GM20431 (cell line): Measurements from ENCODE around the gene SHISA6.

Experiments used
- in situ Hi-C: fragments of 300-500 bp; cut with MseI, MboI; formaldehyde crosslinking; loops from one replicate; pipeline ENCODE4 v1.15.0; 2020; ENCODE audit warnings: low sequenced_read_pairs; ENCODE audit not compliant: unreplicated experiment

Gene SHISA6

DNA sequence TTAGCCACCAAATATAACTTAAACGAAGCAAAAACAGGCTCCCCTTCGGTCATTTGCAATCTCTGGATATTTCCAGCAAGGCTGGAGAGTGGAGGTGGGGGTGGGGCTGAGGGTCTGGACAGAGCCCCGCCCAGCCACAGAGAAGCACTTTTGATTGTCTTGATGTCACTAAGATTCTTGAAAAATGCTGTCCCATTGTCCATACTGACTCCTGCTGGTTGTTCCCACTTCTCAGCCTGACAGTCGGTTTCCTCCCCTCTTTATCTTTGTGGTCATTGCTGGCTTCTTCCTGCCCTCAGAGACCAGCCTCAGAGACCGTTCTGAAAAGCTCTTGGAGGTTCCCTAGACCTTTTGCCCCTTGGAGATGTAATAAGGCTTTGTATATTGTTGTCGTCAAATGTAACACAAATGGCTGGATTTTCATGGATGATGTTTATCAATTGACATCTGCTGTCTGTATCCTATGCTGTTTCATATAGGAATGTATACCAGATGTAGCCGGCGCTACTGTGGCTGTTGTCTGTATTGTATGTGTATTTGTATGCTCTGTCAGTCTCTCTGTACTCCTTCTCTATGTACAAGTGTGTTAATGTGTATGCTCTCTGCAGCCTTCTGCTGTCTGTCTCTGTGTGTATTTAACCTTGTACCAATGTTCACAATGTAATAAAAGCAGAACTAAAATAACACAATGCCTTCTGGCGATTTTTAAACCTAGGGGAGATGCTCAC lies 262.5 kb downstream of the SHISA6 start:
- in situ Hi-C loops: no loop called here

DNA sequence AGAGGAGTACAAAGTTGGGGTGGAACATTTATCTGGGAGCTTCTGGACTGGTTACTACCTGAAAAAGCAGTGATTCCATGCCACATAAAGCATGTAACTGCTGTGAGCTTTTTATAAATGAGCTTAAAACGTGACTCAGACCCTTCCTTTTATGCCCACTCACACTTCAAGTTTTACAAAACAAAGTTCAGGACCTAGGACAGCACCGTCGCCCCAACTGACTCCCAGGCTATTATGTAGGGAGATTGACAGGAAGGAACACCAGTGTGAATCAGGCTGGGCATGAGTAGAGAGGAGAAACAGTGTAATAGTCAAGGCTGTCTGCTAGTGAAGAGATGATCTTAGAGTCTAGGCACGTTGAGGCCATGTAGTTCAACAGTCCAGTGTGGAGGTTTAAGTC lies 265.6 kb downstream of the SHISA6 start:
- in situ Hi-C loops: no loop called here

DNA sequence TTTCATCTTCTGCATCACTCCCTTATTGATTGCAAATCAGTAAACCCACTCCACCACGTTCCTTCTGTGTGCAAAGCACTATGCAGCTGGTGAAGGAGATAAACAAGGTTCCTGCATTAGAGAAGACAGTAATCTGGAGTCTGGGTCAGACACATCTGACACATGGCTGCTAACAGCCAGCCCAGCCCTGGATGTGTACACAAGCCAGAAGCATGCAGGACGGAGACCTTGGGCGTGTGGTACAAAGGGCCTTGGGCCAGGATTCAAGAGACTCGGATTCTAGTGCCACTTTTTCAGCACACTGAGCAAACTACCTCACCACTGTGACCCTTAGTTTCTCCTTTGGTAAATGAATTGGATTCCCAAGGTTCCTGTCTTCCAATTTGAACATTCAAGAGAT lies 270.7 kb downstream of the SHISA6 start:
- in situ Hi-C loops: no loop called here

DNA sequence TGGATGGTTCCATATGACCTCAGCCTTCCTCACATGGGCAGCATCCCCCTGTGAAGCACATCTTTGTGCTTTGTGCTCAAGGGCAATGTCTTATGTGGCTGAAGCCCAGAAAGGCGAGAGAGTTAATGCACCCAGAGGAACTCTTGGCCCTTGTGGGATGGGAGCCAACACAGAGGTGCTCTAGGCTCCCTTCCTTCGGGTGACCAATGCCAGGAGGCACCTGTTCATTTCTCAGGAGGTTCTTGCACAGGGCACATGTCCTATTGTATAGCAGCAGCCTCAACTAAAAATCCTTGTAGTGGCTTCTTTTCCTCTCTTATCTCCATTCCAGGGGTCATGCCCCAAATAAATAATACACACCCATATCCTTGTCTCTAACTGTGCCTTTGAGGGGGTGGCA lies 273.6 kb downstream of the SHISA6 start:
- in situ Hi-C loops: no loop called here

DNA sequence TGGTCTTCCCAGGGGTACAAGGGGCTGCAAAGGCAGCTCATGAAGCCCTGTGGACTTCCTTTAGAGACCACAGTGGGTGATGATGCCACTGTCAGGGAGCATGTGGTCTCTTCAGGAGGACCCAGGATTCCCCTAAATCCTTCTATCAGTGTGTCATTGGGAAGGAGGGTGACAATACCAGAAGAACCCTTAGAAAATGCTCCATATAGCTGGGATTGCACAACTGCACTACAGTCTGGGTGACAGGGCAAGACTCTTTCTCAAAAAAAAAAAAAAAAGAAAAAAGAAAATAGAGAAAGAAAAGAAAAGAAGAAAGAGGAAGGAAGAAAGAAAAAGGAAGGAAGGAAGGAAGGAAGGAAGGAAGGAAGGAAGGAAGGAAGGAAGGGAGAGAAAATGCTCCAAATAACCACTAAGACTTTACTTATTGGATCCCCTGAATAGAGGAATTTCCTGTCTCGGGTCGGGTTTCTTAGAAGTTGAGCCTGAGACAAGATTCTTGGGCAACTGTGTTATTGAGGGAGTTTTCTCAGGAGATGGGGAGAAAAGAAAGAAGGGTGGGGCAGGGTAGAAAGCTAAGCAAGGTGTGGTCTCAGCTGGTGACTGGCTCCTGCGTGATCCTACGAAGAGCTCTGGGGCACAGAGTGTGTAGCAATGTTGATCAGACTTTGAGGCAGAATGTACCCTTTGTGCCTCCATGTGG lies 274.1 kb downstream of the SHISA6 start:
- in situ Hi-C loops: no loop called here

DNA sequence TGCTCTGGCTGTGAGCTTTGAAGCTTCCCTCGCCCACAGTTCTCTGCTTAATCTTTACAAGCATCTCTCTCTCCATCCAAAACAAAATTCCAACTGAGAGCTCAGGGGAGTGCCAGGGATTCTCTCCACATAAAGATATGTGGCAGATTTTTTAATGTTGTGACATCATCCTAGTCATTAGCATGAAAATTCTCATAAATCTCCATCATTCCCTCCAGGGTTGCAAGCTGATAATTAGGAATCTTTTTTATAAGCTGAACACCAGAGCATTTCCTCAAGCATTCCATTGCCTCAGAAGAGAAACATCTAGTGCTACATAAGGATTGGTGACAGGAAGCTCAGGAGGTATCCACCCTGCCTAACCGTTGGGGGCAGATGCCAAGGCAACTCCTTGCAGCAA lies 274.9 kb downstream of the SHISA6 start:
- in situ Hi-C loops: no loop called here

DNA sequence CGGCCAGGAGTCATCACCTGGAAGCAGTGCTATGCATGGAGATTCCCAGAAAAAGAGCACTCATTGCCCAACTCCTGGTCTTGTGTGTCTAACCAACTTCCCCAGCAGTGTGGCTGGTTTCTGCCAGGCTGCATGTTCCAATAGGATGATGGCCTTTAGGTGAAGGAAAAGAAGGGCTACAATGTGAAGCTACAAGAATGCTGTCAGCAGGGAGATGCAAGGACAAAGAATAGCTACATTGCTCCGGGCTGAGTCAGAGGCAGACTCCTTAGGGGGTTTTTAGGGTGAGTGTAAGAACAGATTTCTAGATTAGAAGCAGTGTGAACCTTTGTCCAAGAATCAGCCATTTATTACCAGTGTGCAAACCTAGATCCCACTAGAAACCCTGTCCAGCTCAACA lies 294.2 kb downstream of the SHISA6 start:
- in situ Hi-C loops: no loop called here

DNA sequence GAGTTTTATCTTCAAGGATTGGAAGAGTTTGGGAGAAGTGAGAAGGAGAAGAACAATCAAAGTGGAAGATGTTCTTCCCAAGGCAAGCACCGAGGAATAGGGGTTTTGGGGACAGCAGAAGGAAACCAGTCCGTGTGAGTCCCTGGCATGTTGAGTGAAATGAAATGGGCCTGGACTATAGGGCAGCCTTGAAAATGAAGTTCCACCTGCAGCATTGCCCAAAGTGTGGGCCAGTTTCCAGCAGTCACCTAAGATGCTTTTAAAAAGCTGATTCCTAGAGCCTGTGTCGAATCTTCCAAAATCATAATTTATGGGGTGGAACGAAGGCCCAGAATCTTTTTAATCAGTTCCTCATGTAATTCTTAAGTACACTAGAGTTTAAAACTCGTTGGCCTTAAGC lies 297.4 kb downstream of the SHISA6 start:
- in situ Hi-C loops: no loop called here

DNA sequence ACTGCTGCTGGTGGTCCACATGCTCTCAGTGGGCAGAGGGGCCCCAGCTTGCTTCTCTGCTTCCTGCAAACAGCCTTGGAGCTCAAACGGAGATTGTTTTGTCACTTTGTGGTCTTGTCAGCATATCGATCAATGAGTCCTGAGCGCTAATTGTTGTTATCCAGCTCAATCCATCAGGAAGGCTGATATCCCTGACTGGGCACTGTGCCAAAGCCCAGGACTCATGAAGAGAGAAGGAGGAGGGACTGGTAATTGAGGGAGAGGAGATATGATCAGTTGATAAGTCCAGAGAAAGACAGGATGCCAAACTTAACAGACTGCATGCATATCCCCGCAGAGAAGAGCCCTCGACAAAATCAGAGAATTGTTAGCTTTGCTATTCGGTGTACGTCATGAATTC lies 298.6 kb downstream of the SHISA6 start:
- in situ Hi-C loops: no loop called here

DNA sequence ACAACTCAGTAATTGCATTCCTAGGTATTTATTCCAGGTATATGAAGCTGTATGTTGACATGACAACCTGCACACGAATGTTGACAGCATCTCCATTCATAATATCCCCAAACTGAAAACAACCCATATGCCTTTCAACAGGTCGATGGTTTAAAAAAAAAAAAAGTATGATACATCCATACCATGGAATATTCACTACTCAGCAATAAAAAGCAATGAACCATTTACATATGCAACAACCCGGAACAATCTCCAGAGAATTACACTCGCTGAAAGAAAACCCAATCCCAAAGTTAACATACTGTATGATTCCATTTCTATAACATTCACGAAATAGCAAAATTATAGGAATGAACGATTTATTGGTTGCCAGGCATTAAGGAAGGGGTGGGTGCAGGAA lies 304.0 kb downstream of the SHISA6 start:
- in situ Hi-C loops: no loop called here

DNA sequence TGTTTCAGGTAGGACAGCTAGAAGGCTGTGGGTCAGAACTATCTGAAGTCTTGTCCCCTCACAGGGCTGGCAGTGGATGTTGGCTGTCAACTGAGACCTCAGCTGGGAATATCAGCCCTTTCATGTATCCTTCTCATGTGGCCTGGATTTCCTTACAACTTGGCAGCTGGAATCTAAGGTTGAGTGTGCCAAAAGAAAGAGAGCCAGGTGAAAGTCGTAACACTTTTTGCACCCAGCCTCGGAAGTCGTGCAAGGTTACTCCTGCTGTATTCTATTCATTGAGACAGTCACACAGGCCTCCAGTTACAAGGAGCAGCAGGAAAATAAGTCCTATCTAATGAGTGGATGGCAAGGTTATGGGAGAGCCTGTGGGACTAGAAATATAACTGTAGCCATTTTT lies 304.7 kb downstream of the SHISA6 start:
- in situ Hi-C loops: no loop called here

DNA sequence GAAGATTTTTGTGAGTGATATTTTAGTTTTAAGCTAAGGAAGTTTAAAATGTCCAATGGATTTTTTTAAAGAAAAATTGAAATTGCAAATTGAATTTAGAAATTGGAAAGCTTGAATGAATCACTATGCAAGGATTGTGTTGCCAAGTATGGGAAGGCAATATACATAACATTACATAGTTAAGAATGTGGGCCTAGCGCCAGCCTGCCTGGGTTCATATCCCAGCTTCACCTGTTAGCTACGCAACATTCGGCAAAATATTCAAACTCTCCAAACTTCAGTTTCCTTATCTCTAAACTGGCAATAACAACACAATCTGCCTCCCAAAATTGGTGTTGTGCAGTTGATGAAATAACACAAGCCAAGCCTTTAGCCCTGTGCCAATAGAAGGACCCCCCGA lies 306.8 kb downstream of the SHISA6 start:
- in situ Hi-C loops: no loop called here

DNA sequence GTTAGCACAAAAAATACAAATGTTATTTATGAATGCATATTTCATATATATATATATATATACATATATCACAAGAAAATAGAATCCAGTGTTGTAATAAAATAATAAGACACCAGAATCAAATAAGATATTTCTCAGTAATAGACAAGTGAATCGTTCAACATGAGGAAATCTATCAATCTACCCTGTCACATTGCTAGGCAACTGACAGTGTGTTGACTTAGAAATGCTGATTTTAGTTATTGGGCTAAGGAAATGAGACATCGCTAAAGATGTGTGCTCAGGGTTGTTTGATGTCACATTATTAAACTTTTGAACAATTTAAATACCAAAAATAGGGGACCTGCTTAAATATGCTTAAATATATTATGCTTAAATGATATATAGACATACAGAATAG lies 307.4 kb downstream of the SHISA6 start:
- in situ Hi-C loops: no loop called here

DNA sequence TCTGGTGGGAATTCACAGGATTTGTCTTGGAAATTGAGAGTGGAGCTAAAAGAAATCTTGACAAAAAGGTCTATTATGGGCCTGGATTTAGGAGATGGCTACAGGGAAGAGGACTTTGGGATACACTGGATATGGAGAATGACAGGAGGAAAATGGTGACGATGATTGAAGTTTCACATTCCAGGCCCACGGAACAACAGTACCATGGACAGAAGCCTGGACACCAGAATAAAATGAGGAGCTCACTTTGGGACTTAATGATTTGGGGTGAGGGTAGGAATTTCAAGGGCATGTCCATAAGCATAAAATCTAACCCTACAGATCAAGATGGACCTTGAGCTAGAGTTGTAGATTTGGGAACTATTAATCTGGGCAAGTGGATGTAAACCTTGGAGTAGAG lies 309.4 kb downstream of the SHISA6 start:
- in situ Hi-C loops: no loop called here

DNA sequence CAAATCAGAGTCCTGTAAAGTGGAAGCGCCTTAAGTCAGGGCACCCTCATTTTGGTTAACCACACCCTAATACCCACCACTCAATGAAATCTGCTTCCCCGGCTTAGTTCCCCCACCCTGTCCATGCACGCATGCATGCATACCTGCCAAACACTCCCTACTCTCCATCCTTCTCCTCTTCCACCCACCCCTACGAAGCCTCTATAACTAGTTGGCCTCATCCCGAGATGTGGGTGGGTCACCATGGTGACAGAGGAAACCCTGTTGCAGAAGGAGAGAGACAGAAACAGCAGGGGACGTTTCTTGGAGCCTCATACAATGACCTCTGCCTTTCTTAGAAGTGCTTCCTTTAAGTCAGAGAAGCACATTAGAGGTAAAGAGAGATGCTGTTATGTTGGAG lies 310.4 kb downstream of the SHISA6 start:
- in situ Hi-C loops: no loop called here

DNA sequence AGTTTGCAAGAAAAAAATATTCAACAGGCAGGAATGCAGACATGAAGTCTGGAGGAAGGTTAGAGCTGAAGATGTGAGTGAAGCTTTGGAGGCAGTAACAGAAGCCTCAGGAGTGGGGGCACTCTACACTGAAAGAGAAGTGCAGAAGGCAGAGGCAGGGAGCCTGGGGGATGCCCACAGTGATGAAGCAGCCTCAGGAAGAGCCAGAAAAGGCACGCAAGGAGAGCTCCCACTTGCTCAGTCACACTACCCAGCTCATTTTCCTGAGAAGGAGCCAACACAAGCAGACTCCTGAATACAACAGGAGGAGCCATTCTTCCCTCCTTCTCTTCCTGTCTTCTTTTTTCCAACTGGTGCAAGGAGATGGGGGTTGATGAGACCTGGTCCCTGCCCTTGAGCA lies 312.1 kb downstream of the SHISA6 start:
- in situ Hi-C loops: no loop called here

DNA sequence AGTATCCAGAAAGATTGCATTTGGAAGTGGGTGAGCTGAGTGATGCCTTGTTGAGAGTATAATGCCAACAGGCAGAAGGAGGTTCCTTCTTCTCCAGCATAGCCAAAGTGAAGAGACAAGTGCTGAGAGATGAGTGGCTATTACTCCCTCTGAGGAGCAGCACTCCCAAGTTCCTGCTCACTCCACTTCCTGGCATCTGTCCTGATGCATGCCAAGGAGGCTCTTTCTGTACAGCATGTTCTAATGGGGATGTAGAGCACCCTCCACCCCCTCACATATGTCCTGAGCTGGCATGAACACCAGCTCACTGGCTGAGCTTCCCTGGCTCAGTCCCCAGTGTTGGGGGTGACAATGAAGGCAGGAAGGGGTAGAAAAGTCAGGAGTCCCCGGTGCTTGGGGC lies 313.0 kb downstream of the SHISA6 start:
- in situ Hi-C loops: no loop called here

DNA sequence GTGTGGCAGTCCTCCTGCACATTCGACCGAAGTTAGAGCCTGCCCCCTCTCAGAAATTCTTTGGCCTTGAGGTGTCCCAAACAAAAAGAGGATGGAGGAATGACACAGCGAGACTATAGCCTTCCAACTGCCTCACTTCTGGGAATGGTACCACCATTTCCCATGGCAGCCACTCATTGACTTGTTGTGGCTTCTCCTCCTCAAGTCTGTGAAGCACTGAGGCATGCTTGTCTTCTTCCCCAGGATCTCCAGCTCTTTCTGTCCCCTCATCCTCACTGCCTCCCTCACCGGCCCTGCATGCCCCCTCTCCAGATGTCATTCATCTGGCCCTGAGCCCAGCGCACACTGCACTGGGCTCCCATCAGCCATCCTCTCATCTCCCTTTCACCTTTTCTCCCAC lies 313.5 kb downstream of the SHISA6 start:
- in situ Hi-C loops: no loop called here

DNA sequence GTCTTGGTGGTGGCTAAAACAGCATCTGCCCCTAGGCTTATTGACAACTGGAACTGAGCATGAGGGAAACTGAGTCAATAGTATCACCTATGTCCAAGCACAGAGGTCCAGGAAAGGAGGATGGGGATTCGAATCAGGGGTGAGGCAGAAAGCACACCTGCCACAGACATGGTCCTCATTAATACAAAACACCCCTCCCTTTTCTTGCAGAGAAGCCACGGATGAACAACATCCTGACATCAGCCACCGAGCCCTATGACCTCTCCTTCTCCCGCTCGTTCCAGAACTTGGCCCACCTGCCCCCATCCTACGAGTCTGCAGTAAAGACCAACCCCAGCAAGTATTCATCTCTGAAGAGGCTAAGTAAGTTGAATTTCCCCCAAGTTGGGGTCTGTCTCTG lies 314.5 kb downstream of the SHISA6 start:
- in situ Hi-C loops: no loop called here

DNA sequence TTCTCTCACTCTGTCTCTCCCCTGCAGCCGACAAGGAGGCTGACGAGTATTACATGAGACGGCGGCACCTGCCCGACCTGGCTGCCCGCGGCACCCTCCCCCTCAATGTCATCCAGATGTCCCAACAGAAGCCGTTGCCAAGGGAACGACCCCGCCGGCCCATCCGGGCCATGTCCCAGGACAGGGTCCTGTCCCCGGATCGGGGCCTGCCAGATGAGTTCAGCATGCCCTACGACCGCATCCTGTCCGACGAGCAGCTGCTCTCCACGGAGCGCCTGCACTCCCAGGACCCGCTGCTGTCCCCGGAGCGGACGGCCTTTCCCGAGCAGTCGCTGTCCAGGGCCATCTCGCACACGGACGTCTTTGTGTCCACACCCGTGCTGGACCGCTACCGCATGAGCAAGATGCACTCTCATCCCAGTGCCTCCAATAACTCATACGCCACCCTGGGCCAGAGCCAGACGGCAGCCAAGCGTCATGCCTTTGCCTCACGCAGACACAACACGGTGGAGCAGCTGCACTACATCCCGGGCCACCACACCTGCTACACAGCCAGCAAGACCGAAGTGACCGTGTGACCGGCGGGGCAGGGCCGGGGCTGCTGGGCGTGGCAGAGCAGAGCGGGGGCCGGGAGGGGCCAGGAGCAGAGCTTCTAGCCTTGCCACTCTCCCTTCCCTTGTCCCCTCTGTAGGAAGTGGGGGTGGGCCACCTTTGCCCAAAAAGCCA lies 316.9 kb downstream of the SHISA6 start:
- in situ Hi-C loops: no loop called here

DNA sequence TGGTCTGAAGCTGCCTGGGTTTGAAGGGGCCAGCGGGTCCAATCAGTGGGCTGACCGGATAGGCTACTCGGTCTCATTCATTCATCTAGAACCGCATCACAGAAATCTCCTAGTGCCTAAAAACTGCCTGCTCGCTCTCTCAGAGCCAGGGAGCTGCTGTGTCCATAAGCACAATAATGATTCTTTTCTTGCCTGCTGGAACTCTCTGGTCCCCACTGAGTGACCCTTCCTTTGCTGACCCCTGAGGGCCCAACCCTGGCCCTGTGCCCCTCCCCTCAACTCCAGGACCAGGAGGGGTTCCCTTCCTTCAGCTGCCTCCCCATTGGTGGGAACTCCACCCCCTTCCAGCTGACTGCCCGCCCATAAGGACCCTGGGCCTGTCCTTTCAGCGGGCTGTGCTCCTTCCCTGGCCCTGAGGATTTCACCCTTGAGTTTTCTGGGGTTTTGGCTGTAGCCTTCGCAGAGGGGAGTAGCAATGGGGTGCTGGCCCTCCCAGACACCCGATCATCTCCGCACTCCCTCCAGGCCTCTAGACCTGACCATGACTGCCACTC lies 317.7 kb downstream of the SHISA6 start:
- in situ Hi-C loops: no loop called here
